GM12872 (cell line): ENCODE results near the gene C22orf31.

Experiments used
- TF ChIP-seq, protein P1 (sequence below): IDR thresholded peaks from 3 replicates; pipeline ENCODE4 v1.5.1; 2011; ENCODE audit warnings: low read depth, mild to moderate bottlenecking, low read length, moderate library complexity; ENCODE audit not compliant: insufficient read depth

The C22orf31 gene

DNA sequence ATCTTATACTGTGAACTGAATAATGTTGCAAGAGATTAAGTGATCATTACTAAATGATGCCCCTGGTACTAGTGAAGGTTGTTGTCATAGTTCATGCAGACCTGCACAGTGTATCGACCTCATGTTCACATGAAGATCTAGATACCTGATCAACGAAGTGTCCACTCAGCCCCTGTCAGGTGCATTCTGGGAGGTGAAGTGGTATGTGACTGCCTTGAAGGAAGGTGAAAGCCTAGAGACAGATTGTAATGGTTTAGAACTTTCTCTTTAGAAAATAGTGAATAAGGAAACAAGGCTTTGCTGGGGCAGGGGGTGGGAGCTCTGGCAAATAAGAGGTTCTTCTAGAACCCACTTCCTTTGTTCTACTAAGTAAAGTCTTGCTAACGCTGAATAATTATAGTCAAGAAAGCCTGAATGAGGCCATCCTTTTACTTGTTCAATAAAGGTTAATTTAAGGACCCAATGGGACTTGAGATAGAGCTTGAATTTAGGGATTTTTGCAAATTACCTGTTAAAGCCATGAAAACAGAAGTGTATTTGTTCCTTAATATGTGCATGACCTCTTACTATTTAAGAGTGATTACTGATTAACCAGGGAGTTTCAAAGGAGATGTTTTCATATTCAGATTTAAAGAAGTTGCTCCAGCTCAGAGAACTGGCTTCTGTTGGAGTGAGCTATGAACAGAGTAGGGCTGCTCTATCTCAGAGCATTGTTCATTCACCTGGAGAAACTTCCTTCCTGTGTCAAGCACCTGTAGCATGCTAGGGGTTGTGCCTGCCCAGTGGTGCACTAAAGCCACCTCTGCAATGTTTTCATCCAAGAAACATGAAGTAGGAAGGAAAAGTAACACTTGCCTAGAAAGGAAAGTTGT lies 45.3 kb downstream of the C22orf31 start:
- TF ChIP-seq, protein P1, sequence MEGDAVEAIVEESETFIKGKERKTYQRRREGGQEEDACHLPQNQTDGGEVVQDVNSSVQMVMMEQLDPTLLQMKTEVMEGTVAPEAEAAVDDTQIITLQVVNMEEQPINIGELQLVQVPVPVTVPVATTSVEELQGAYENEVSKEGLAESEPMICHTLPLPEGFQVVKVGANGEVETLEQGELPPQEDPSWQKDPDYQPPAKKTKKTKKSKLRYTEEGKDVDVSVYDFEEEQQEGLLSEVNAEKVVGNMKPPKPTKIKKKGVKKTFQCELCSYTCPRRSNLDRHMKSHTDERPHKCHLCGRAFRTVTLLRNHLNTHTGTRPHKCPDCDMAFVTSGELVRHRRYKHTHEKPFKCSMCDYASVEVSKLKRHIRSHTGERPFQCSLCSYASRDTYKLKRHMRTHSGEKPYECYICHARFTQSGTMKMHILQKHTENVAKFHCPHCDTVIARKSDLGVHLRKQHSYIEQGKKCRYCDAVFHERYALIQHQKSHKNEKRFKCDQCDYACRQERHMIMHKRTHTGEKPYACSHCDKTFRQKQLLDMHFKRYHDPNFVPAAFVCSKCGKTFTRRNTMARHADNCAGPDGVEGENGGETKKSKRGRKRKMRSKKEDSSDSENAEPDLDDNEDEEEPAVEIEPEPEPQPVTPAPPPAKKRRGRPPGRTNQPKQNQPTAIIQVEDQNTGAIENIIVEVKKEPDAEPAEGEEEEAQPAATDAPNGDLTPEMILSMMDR, result no peak

DNA sequence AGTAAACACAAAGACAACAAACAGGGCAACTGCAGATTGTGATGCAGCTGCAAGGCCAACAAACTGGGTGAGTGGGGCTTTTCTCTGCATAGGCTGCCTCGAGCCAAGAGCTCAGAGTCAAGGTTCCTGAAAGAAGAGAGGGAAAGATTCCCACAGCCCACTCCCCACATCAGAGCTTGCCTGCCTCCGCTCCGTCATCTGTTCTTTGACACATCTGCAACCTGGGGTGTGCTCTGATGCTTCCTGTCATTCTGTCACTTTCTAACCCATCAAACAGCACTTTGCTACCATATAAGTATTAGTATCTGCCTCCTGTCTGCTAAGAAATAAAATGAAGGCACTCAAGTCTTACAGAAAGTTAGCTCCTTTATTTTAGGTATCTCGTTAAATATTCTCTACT lies 46.9 kb downstream of the C22orf31 start:
- TF ChIP-seq, protein P1, result no peak

DNA sequence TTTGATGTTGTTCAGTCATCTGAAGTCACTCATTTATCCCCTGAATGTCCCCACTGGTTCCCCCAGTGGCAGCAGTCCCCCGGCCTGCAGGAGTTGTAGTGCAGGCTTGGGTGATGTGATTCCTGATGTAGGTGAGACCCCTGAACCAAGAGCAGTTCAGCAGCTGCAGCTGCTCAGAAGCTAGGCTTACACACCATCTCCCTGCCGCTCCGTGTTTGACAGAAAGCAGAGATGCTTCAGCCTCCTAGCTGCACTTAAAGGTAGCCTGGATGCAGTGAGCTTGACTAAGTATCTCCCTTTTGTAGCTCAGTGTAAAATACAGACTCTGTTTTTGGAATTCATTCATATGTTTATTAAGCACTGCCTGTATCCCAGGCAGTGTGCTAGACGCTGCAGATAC lies 47.3 kb downstream of the C22orf31 start:
- TF ChIP-seq, protein P1, result no peak

DNA sequence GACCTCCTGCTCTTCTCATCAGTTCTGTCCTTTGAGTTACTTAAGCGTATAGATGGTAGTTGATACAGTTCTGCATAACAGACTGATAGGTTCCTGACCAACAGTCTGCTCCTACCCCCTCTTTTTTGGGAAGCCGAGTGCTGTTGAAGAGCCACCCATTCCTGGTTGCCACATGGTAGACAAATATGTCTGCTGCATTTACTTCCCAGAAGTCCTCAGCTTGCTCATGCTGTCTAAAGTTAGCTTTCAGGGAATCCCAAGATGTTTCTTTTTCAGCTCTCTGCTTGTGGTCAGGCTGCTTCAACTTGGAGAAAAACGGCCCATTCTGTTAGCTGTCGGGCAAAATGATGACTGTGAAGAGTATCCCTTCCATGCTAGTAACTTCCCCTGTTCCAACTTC lies 48.7 kb downstream of the C22orf31 start:
- TF ChIP-seq, protein P1, result no peak

DNA sequence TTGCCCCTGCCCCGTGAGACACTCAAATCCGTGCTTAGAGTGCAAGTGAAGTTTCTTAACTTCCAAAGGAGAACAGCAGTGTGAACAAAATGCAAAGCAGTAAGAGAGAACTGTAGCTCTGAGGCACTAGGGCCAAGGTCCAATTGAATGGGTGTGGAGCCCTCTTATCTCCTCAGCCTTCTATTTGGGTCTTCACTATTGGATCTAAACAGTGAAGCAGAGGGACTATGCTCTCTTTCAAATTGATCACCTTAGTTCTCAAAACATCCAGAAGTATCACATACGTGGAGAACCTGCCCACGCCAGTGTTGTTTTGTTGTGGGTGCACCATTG lies 49.6 kb downstream of the C22orf31 start:
- TF ChIP-seq, protein P1, result no peak

DNA sequence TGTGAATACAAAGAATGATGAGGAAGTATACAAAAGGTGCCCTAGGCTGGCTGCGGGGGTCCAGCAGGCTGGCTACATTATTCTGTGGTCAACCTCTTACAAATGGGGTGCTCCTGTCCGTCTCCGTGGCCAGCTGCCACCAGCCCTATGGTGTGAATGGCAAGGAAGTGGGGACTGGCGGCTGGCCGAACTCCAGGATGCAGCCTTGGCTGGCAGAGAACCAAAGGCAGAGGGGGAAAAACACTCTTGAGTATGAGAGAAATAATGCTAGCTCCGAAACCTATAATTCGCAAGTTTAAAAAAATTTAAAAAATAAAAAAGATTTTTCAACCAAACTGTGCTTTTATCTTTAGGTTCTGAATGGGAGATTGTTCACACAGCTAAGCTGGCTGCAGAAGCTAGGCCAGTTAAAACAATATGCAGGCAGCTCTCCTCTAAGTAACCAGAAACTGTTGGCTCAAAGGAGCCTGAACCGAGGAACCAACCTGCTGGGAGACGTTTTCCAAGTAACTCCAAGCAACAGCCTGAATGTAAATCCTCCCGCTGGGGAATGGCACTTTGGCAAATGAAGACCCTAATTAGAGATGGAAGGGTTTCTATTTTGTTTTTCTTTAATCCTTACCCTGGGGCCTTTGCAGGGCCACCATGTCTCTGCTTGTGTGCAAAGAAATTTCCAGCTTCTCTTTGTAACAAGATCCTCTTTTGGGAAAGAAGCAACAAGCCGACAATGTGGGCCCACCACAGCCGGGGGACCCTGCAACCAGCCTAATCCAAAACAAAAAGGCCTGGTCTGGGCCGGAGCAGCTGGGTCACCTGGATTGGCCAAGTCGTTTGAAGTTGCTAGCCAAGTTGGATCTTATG lies 50.2 kb downstream of the C22orf31 start:
- TF ChIP-seq, protein P1, result no peak

DNA sequence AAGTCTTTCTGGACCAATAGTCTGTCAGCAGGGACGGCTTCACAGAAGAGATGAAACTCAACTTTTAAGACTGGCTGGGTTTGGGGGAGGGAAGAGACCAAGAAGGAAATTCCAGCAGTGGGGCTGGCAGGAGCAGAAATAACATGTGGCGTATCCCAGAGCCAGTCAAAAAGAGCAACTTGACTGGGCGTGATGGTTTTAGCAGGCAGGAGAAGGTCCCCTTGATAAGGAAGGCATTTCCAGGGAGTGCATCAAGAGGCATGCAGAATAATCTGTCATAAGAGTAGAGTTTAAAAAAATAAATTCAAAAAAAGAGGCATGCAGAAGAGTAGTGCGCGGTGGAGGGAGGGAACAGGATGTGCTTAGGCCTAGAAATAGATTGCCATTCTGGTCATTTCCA lies 52.5 kb downstream of the C22orf31 start:
- TF ChIP-seq, protein P1, result no peak
